Dermis blood vessel endothelial cell (primary cell): ENCODE results near the gene FLRT2. TPM values are rescaled to one million over a fixed set of nuclear protein-coding genes. Genes with fewer than 3 reads are reported as not detected.

ENCODE experiments used
- DNase-seq: peaks from one replicate; pipeline ENCODE4 v3.0.0; 2010
- total RNA-seq: library from RNA; depleted of rRNA; stranded (reverse); fragments of >200 nt; gene quantifications from 2 replicates; pipeline ENCODE4 v1.2.3, GENCODE V29; 2014

FLRT2 gene
- total RNA-seq, 1 donor from 2014 or later = 216 TPM

GRCh38 chr14:85565862-85566296, 35.9 kb downstream of the FLRT2 start:
- peak; percentile 86 for DNase-seq

- peak; percentile 74 for DNase-seq
Observed at GRCh38 chr14:85566603-85567002, 36.7 kb downstream of the FLRT2 start.

GRCh38 chr14:85572011-85572410, 42.1 kb downstream of the FLRT2 start:
- no peak for DNase-seq

- peak; percentile 65 for DNase-seq
Observed at GRCh38 chr14:85572845-85573244, 42.9 kb downstream of the FLRT2 start.

- peak; percentile 59 for DNase-seq
Observed at GRCh38 chr14:85573406-85573805, 43.5 kb downstream of the FLRT2 start.

- DNase-seq = no peak
Observed at GRCh38 chr14:85574853-85575616, 45.1 kb downstream of the FLRT2 start.

GRCh38 chr14:85575617-85575898, 45.6 kb downstream of the FLRT2 start:
- no peak for DNase-seq

- DNase-seq = no peak
Observed at GRCh38 chr14:85576218-85576617, 46.3 kb downstream of the FLRT2 start.

GRCh38 chr14:85576848-85577542, 47.1 kb downstream of the FLRT2 start:
- no peak for DNase-seq

GRCh38 chr14:85577543-85578114, 47.7 kb downstream of the FLRT2 start:
- no peak for DNase-seq

- no peak for DNase-seq
Observed at GRCh38 chr14:85578357-85578756, 48.4 kb downstream of the FLRT2 start.

- DNase-seq = no peak
Observed at GRCh38 chr14:85578930-85579329, 49.0 kb downstream of the FLRT2 start.

- DNase-seq = no peak
Observed at GRCh38 chr14:85579942-85580341, 50.0 kb downstream of the FLRT2 start.

- DNase-seq = no peak
Observed at GRCh38 chr14:85580536-85581140, 50.7 kb downstream of the FLRT2 start.

- no peak for DNase-seq
Observed at GRCh38 chr14:85581691-85582090, 51.7 kb downstream of the FLRT2 start.

- no peak for DNase-seq
Observed at GRCh38 chr14:85583380-85583779, 53.4 kb downstream of the FLRT2 start.

GRCh38 chr14:85584481-85584880, 54.5 kb downstream of the FLRT2 start:
- no peak for DNase-seq

- no peak for DNase-seq
Observed at GRCh38 chr14:85587151-85587711, 57.3 kb downstream of the FLRT2 start.

- DNase-seq = no peak
Observed at GRCh38 chr14:85590784-85591183, 60.8 kb downstream of the FLRT2 start.

GRCh38 chr14:85594217-85594616, 64.3 kb downstream of the FLRT2 start:
- DNase-seq = no peak

GRCh38 chr14:85595981-85596380, 66.0 kb downstream of the FLRT2 start:
- DNase-seq = peak; percentile 29

- DNase-seq = no peak
Observed at GRCh38 chr14:85596562-85596961, 66.6 kb downstream of the FLRT2 start.

- no peak for DNase-seq
Observed at GRCh38 chr14:85597701-85598100, 67.8 kb downstream of the FLRT2 start.
